Inflammatory macrophage treated with lipopolysaccharide for 4 hours (primary cell): ENCODE results near the gene APCDD1.
"Not testable (repeated sequence)": the region's sequence is repeated elsewhere in the genome, so short reads cannot be mapped to it uniquely, and the experiment has no call there.

Experiments used
- DNase-seq: peaks from one replicate; pipeline ENCODE4 v3.0.0-alpha.2; 2020

The APCDD1 gene

GRCh38 chr18:10530852-10531251 lies 76.4 kb downstream of the APCDD1 start:
- no peak for DNase-seq

GRCh38 chr18:10533111-10533510 lies 78.7 kb downstream of the APCDD1 start:
- no peak for DNase-seq

GRCh38 chr18:10536280-10536679 lies 81.8 kb downstream of the APCDD1 start:
- no peak for DNase-seq

- DNase-seq: no peak
Observed at GRCh38 chr18:10537765-10538164, 83.3 kb downstream of the APCDD1 start.

GRCh38 chr18:10539124-10539523 lies 84.7 kb downstream of the APCDD1 start:
- DNase-seq: not testable (repeated sequence)
